SK-N-MC (cell line): Measurements from ENCODE around the gene OR8H3.

Source experiments
- EZH2 ChIP-seq: fragments of 200-600 bp; sonication (generic); IDR thresholded peaks from one replicate; pipeline ENCODE4 v1.6.1; 2017; ENCODE audit warnings: antibody characterized with exemption
- POLR2AphosphoS5 ChIP-seq: IDR thresholded peaks from 2 replicates; pipeline ENCODE4 v1.6.1; 2012; ENCODE audit warnings: mild to moderate bottlenecking, low read depth, low read length, borderline replicate concordance

GRCh38 chr11:56089697-56090096 is 32.5 kb upstream of the OR8H3 start:
- TF ChIP-seq POLR2AphosphoS5 (no peak), EZH2 (no peak)
